Stimulated activated CD4-positive, alpha-beta T cell treated with anti-CD3 and anti-CD28 coated beads, Interleukin-15, amount 100 ng/mL, for 24 hours (primary cell): ENCODE data around the gene EFTUD2.

Experiments
- DNase-seq: peaks from one replicate; pipeline ENCODE4 v3.0.0-alpha.2; 2020

Gene EFTUD2

DNA sequence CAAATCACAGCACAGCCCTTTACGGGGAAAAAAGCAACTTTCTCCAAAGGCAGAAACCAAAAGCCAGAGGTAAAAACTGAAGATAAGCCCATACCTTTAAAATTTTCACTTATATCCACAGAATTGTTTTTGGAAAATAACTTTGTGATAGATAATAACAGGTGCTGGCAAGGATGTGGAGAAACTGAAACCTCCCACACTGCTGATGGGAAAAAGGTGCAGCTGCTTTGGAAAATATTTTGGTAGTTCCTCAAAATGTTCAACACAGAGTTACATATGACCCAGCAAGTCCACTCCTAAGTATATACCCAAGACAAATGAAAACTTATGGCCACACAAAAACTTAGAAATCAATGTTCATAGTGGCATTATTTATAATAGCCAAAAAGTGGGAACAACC lies 12.2 kb downstream of the EFTUD2 start:
- no peak for DNase-seq

DNA sequence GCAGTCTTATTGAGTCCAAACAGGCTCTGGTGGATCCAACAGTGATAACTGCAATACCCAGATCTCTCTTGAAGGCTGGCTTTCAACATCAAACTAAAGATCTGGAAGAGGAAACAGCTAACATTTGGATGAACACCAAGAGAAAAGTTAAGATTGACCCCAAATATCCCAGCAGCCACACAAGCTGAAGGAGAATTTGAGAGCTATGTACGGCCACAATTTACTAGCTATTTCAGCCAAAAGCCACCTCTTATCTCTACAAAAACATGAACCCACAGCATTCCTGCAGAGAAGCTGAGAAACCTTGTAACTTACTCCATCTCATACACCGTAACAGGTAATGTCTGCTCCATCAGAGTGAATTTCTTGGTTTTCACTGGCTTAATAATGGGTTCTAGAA lies 14.3 kb downstream of the EFTUD2 start:
- DNase-seq: no peak

DNA sequence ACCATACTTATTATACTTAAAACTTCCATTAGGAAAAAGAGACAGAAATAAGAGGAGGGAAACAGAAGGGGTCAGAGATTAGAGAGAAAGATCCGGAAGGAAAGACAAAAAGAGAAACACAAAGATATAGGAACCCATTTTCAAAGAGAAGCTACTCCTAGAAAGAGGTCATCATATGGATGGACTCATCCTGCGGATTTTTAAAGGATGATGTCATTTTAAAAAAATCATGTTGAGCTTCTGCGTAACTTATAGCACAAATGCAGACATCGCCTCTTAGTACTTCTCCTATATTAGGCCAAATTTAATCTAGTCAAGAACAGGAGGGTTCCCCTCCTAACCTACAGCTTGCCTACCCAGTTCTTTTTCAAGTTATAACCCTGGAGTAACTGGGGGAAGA lies 18.1 kb downstream of the EFTUD2 start:
- DNase-seq: no peak

DNA sequence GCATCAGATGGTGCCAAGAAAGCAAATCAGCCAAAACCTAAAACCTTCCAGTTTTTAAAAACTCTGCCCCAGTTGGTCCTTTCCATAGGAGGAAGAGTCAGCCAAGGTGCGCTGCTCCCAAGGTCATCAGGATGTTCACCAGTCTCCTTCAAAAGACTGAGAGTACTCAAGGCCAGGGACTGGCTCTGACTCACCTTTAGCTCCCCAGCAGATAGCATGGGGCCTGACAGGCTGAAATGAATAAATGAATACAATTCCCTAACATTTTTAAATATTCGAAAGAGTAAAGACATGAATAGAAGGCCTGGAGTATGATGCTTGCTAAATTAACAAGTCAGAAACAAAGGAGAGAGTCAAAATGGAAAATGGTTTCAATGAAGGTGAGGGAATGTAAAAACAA lies 19.2 kb downstream of the EFTUD2 start:
- DNase-seq: no peak

GRCh38 chr17:44879376-44879775 lies 19.9 kb downstream of the EFTUD2 start:
- no peak for DNase-seq

GRCh38 chr17:44878627-44879221 lies 20.5 kb downstream of the EFTUD2 start:
- DNase-seq: peak; percentile 31

GRCh38 chr17:44877121-44877520 lies 22.1 kb downstream of the EFTUD2 start:
- DNase-seq: no peak

DNA sequence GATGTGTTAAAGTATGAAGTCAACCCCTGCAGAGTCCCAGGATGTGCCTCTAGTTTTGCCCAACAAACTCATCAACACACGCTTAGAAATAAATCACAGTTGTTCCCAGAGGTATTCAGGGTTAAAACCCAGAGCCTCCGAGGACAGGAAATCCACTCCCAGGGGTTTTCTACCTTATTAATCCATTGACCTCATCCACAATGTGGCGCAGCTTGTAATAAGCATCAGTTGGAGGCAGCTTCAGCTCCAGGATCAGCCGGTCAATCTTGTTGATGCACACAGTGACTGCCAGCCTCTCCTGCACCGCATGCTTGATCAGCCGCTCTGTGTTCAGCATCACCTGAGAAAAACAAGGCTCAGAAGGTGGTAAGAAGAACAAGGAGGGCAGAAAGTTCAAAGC lies 23.5 kb downstream of the EFTUD2 start:
- DNase-seq: no peak

- no peak for DNase-seq
Measured at GRCh38 chr17:44872131-44872768, 27.0 kb downstream of the EFTUD2 start.

DNA sequence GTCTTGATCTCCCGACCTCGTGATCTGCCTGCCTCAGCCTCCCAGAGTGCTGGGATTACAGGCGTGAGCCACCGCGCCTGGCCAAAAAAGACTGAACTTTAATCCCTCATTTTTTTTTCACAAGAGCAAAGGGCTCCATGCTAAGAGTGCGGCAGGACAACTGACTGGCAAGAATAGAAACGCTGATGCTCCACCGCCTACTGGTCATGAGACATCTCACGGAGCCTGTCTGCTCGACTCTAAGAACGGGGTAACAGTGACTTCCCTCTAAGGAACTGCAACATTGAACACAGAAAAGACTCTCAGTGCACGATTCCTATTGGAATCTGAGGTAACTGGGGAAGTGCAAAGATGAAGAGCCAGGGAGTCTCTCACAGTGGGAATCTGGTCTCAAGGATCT lies 27.7 kb downstream of the EFTUD2 start:
- DNase-seq: no peak

DNA sequence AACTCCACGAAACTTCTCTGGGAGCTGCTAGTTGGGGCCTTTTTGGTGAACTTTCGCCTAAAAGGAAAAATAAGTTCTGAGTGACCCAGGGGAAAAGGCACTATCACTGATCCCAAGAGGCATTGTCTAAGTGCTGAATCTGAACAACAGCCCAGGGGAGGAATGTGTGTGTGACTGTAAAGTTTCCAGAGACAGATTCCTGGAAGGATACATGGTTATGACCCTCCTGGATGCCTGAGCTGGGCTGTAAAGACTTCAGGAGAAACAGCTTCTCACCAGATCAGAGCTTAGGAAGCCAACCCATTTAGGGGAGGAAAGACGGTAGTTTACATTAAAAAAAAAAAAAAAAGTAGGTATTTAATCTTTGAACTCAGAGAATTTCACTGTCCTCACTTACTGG lies 31.4 kb downstream of the EFTUD2 start:
- no peak for DNase-seq

DNA sequence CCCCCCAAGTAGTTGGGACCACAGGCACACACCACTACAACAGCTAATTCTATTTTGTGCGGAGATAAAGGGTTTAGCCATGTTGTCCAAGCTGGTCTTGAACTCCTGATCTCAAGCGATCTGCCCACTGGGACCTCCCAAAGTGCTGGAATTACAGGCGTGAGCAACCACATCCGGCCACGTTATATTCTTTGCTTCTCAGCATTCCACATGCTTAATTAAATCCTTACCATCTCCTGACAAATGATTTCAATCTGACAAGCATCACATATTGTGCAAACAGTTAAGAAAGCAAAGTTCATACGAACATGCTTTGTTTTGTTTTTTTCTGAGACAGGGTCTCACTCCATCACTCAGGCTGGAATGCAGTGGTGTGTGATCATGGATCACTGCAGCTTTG lies 33.3 kb downstream of the EFTUD2 start:
- DNase-seq: no peak

DNA sequence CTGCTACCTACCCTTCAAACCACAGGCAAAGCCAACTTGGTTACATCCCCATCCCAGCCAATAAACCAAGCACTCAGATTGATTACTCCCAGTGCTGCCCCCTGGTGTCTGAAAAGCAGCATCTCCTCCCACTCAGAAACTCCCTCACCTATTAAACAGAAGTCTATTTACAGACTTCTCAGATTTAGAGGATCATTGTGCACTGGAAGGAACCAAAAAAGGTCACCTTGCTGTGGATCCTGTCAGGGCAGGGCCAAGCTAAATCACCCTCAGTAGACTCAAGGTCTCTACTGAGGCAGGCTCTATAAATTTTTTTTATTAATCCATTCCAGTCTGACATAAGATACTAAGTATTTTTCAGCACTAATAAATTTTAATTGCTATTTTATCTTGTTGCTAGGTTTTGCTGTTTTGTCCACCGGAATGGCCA lies 34.0 kb downstream of the EFTUD2 start:
- DNase-seq: peak; percentile 72

- DNase-seq: no peak
Measured at GRCh38 chr17:44864831-44865230, 34.4 kb downstream of the EFTUD2 start.

- no peak for DNase-seq
Measured at GRCh38 chr17:44863061-44863918, 36.0 kb downstream of the EFTUD2 start.

GRCh38 chr17:44862278-44862914 lies 36.8 kb downstream of the EFTUD2 start:
- DNase-seq: no peak

- DNase-seq: no peak
Measured at GRCh38 chr17:44859701-44860100, 39.5 kb downstream of the EFTUD2 start.

GRCh38 chr17:44854192-44854591 lies 45.1 kb downstream of the EFTUD2 start:
- no peak for DNase-seq

GRCh38 chr17:44850612-44851011 lies 48.6 kb downstream of the EFTUD2 start:
- DNase-seq: no peak

DNA sequence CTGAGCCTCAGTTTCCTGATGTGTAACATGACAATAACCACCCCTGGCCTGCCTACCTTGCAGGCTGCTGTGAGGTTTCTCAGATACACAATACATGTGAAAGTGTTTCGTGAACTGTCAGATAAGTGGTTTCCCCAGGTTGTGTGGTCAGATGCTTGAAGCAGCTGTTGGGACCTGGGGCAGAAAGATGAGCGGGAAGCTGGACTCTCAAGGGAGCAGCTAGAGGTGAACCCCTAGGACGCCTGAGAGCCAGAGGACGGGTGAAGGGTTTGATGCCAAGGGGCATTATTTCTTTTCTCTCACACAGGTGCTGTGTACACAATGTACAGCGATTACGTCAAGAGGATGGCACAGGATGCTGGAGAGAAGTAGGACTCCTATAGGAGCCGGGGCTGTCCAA lies 49.2 kb downstream of the EFTUD2 start:
- DNase-seq: no peak

DNA sequence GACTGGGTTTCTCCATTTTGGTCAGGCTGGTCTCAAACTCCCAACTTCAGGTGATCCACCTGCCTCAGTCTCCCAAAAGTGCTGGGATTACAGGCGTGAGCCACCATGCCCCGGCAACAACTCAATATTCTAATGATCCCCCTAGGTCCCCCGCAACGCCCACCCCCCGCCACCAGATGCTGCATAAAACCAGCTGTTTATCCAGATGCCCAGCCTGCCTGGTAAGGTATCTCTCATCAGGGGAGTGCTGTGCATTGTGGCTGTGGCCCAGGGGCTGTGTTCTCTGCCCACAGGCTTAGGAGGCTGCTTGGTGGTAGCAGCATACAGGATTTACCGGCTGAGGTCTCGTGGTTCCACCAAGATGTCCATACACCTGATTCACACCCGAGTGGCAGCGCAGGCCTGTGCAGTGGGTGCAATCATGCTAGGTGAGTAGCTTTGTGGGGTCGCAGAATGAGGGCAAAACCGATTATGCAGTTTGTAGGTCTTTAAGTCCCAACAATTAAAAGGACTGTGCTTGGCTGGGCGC lies 50.2 kb downstream of the EFTUD2 start:
- no peak for DNase-seq

DNA sequence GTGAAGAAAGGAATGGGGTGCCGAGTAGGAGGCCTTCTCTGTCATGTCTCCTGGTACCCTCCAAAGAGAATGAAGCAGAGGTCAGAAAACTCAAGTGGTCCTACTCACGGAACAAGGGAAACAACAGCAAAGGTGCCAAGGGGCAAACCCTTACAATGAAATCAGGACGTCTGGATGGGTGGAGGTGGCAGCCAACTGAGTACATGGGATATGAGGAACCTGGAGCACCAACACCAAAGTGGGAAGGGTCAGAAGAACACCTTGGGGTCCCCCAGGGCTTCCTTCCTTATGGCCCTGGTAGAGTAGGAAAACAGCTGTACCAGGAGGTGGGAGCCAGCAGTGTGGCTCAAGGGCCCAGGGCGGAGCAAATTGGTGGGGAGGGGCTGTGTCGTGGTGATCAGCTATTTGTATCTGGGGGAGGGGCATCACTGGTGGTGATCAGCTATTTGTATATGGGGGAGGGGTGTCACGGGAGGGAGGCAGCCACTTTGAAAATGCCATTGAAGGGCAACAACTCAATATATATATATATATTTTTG lies 50.9 kb downstream of the EFTUD2 start:
- DNase-seq: no peak

GRCh38 chr17:44847586-44847985 lies 51.7 kb downstream of the EFTUD2 start, which contains the start of gene HIGD1B:
Gene HIGD1B, plus strand, starts transcription at chr17:44847883. Its CDS starts 270 bp downstream, at chr17:44848153.
- no peak for DNase-seq
